Cardiac septum (tissue), 1 donor: ENCODE measurements around the gene NME7. TPM values are rescaled to one million over a fixed set of nuclear protein-coding genes. Genes with fewer than 3 reads are reported as not detected.

Source experiments
- DNase-seq: peaks from one replicate; pipeline ENCODE4 v3.0.0-alpha.2; 2020; ENCODE audit warnings: low spot score
- intact Hi-C: fragments of 100-400 bp; cut with DNase I; formaldehyde crosslinking; loops from one replicate; pipeline ENCODE4 v1.14.0; 2022
- total RNA-seq: library from RNA; stranded (reverse); fragmentation: NEBNext Ultra II Directional; extraction: Animal tissue kit (Norgen Biotek cat#: 25700); gene quantifications from one replicate; pipeline ENCODE4 v1.2.1, GENCODE V29; 2021
- donor health status: DM: no; HTN: no; CAD: no.

NME7 gene
- total RNA-seq, 1 donor from 2014 or later, result 9.8 TPM

- DNase-seq, result no peak
- intact Hi-C loops, result loop anchor here (5.0 kb wide), 2 partner anchors 61 to 341 kb away; no protein-coding TSS in a partner anchor
Observed at GRCh38 chr1:169103480-169103893, 264.1 kb downstream of the NME7 start.

GRCh38 chr1:169103002-169103401 is 264.6 kb downstream of the NME7 start:
- intact Hi-C loops, result loop anchor here (5.0 kb wide), 2 partner anchors 61 to 341 kb away; no protein-coding TSS in a partner anchor
- DNase-seq, result no peak

- DNase-seq, result no peak
- intact Hi-C loops, result loop anchor here (5.0 kb wide), 2 partner anchors 60 to 340 kb away; no protein-coding TSS in a partner anchor
Observed at GRCh38 chr1:169102567-169102966, 265.0 kb downstream of the NME7 start.

DNA sequence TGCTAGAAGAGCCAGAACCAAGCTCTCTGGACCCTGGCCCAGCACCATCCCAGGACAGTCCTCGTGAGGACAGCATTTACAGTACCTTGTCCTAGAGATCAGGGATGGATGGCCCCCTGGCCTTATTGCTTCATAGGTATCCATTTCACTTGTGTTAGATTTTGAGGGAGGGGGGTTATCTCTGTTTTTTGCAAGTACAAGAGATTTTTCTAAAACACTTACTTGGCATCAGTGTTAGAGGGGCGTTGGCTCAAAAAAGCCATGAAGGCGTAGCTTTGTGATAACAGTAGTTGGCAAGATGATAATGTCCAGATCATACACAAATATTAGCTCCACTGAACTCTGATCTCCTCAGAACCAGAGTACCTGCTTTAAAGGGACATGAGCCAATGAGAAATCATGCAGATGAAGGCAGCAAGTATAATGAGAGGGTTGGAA is 266.9 kb downstream of the NME7 start:
- intact Hi-C loops, result loop anchor here (5.0 kb wide), 2 partner anchors 58 to 338 kb away; no protein-coding TSS in a partner anchor
- DNase-seq, result no peak

- intact Hi-C loops, result loop anchor here (5.0 kb wide), 2 partner anchors 58 to 338 kb away; no protein-coding TSS in a partner anchor
- DNase-seq, result no peak
Observed at GRCh38 chr1:169100208-169100607, 267.4 kb downstream of the NME7 start.

GRCh38 chr1:169099561-169099960 is 268.0 kb downstream of the NME7 start:
- intact Hi-C loops, result no loop called here
- no peak for DNase-seq

DNA sequence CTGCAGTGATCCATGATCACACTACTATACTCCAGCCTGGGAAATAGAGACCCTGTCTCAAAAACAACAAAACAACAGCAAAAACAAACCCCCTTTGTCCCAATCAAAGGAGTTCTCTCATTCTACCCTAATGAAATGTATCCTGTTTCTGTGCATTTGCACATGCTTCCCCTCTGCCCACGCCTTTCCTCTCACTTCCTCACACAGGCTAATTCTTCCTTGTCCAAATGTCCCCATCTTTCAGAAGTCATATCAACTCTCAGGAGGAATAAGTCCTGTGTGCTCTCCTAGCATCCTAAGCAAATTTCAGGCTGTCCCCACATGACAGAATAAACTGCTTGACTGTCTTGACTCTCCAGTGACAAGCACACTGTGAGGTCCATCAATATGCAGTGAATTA is 269.2 kb downstream of the NME7 start:
- intact Hi-C loops, result no loop called here
- no peak for DNase-seq

- intact Hi-C loops, result no loop called here
- DNase-seq, result no peak
Observed at GRCh38 chr1:169094897-169095569, 272.6 kb downstream of the NME7 start.

- intact Hi-C loops, result no loop called here
- no peak for DNase-seq
Observed at GRCh38 chr1:169092399-169092798, 275.2 kb downstream of the NME7 start.

GRCh38 chr1:169091480-169091941 is 276.1 kb downstream of the NME7 start:
- intact Hi-C loops, result no loop called here
- DNase-seq, result no peak

DNA sequence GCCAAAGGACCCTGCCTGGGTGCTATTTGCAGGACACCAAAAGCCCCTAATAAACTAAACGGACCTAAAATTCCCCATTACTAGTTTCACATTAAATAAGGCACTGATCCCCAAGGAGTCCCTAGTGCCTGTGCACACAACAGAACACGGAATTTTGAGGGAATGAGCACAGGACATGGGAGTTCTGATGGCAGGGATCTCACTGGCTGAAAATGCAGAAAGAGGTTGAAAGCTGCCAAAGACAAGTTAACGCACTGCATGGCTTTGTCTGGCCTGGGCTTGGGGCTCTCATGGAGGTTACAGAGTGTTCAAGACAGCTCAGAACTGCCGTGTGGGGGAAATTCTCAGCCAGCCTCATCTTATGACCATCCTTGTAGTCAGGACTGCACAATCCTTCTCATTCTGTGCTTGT is 276.7 kb downstream of the NME7 start:
- intact Hi-C loops, result no loop called here
- no peak for DNase-seq

DNA sequence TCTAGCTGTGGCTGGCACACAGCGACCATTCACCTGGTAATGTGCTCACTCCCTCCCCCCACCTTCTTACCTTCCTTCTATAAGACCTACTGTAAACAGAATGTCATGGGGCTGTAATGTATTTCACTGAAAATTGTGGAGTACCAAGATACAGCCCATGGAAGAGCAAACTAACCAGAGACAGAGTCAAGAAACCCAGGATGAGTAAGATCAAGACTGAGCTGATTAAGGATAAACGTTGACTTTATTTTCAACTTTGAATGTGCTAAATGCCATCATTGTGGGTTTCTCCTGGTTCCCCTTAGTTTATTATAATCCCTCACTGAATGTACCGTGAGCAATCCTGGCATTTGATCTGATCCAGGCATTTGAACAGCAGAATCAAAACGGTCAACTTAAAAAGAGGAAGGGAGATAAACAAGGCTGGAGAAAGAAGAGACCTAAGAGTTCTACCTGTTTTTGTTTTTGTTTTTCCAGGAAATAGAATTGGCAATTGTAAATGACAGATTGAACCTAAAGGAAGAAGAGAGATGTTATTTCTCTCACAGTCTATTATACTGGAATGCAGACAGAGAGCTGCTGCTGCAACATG is 277.2 kb downstream of the NME7 start:
- intact Hi-C loops, result no loop called here
- DNase-seq, result no peak

DNA sequence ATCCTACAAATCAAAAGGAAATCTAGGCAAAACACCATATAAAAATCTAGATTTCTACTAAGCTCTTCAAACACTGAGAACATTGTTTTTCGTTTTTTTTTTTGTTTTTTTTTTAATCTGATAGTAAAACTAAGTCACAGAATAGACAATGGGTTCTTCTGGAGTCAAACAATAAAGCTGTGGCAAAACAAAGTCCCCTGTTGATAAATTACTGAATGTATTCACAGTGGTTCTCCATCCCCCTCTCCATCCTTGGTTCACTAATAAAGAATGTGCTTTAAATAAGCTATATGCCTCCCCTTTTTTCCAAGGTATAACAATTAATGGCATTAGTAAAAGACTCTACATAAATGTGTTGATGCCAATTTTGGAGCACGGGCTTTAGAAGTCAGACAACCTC is 277.8 kb downstream of the NME7 start:
- intact Hi-C loops, result no loop called here
- no peak for DNase-seq

- DNase-seq, result no peak
- intact Hi-C loops, result no loop called here
Observed at GRCh38 chr1:169087876-169088275, 279.7 kb downstream of the NME7 start.

DNA sequence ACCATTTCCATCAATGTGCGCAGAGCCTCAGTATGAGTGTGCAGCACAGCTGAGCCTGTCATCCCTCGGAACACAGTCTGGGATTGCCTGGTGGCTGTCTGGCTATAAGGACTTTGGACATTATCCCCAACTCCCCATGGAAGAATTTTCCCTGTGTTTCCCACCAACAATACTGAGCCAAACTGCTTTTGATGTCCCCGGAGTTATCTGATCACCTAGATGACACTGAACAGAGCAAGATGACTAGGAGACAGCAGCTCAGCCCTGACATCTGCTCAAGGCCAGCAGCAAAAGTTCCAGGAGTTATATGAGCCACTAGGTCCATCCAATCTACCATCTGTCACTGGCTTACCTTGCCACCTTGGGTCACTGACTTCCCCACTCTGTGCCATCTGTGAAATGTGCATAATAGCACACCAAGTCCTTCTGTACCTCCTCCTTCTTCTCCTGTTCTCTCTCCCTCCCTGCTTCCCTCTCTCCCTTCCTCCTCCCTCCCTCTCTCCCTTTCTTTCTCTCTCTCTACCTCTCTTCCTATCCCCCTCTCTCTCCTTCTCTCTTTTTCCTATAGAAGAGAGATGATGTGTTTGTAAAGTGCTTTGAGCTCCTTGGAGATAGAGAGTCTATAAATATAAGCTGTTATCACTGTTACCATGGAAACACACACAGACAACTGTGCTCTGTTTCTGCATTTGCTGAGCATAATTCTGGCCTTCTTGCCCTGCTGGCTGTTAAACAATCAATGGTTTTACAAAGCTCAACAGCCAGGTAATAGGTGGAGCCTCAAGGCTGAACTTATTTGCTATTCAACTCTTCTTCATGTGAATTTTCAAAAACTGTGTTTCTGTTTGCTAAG is 280.8 kb downstream of the NME7 start:
- no peak for DNase-seq
- intact Hi-C loops, result no loop called here

DNA sequence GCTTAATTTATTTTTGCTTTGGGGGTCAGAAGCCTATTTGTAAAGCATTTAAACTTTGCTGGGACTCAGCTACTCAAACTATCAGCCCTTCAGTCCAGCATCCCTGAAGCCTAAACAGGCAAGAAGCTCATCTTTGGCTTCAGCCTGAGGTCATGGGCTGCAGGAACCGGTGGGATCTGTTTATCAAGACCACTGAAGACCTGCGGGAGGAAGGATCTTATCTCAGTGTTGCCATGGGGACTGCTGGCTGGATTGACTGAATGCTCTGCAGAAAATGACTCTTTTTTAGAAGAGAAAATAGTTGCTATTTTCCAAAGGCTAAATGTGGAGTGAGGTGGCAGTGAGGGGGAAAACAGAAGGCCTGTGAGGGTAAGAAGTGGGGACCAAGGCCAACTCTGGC is 281.7 kb downstream of the NME7 start:
- intact Hi-C loops, result no loop called here
- no peak for DNase-seq
